GM12801 (cell line): ENCODE data around the gene RAB11FIP4.

ENCODE experiments used
- TF ChIP-seq, protein P1 (sequence below): IDR thresholded peaks from one replicate; pipeline ENCODE4 v1.5.1; 2011; ENCODE audit warnings: control low read depth; ENCODE audit not compliant: insufficient read length; ENCODE audit errors: extremely low read depth

RAB11FIP4 gene

DNA sequence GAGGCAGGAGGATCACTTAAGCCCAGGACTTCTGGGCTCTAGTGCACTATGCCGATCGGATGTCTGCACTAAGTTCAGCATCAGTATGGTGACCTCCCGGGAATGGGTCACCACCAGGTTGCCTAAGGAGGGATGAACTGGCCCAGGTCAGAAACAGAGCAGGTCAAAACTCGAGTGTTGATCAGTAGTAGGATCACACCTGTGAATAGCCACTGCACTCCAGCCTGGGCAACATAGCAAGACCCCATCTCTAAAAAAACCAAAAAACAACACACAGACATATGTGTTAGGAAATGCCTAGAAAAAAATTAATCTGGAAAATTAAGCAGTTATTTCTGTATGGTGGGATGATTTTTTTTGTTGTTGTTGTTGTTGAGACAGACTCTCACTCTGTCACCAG lies 127.0 kb downstream of the RAB11FIP4 start:
- TF ChIP-seq, protein P1, sequence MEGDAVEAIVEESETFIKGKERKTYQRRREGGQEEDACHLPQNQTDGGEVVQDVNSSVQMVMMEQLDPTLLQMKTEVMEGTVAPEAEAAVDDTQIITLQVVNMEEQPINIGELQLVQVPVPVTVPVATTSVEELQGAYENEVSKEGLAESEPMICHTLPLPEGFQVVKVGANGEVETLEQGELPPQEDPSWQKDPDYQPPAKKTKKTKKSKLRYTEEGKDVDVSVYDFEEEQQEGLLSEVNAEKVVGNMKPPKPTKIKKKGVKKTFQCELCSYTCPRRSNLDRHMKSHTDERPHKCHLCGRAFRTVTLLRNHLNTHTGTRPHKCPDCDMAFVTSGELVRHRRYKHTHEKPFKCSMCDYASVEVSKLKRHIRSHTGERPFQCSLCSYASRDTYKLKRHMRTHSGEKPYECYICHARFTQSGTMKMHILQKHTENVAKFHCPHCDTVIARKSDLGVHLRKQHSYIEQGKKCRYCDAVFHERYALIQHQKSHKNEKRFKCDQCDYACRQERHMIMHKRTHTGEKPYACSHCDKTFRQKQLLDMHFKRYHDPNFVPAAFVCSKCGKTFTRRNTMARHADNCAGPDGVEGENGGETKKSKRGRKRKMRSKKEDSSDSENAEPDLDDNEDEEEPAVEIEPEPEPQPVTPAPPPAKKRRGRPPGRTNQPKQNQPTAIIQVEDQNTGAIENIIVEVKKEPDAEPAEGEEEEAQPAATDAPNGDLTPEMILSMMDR, result no peak

DNA sequence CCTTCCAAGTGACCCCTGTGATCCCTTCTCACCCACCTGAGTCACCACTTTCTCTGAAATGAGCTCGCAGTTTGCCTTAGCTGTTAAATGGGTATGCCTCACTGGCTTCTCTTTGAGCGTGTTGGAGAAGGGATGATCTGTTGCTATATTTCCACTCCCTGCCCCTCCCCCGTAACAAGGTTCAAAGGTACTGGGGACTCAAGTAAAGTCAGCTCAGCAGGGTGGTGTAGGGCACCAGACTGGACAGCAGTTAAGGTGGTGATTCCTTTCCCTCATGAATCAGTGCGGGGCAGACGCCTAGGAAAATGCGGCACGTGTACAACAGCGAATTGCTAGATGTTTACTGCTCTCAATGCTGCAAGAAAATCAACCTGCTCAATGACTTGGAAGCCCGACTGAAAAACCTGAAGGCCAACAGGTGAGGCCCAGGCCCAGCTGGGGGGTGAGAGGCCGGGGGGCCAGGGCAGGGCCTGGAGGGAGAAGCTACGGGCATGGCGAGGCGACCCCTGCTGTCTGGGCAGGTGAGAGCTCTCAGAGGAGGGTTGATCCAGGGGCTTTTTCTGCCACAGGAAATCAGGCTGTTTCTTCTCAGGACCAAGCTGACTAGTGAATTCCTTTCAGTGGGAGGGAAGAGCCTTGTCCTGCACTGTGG lies 130.3 kb downstream of the RAB11FIP4 start:
- TF ChIP-seq, protein P1, result no peak

DNA sequence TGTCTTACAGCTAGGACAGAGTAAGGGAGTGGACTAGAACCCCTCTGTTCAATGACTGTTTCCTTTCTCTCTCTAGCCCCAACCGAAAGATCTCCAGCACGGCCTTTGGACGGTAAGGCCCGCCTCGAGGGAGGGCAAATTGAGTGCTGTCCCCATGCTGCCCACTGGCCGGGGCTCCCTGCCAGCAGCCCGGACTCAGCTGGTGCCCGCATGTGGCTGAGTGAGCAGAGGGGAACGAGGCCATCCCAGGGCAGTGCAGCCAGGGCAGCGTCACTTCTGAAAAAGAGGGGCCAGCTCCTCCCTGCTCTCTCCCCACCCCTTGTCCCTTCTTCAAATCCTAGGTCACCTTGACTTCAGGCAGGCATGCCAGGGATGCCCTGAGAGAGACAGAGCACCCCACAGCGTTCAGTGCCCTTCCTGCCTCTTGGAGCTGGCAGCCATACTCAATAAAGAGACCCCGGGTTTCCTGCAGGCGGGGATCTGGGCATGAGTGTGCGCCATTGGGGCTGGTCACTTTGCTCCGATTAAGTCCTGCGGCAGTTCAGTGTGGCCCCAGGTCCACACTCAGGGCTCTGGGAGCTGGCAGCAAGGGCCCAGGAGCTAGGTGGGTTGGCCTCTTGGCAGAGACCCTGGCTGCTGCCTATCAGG lies 130.9 kb downstream of the RAB11FIP4 start:
- TF ChIP-seq, protein P1, result no peak

DNA sequence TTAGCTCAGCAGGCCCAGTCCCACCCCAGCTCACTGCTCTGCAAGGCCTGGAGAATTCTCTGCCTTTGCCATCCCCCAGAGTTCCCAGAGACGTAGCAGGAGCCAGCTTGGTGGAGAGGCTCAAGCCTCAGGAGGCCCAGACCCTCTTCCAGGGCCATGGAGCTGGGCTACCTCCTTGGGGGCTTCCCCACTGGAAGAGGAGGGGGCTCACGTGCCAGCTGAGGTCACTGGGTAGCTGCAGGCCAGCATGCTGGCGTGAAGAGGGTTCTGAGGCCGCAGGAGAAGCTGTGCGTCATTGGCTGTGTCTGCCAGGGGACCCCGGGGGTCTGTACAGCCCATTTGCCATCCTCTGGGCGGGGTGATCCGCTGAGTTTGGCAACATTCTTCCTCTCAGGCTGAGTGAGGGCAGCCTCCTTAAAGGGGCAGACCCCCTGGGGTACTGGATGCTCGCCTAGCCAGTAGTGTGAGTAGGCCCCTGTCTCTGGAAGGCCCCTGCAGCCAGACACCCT lies 131.6 kb downstream of the RAB11FIP4 start:
- TF ChIP-seq, protein P1, result no peak

- TF ChIP-seq, protein P1, result no peak
Measured at GRCh38 chr17:31523862-31524730, 132.6 kb downstream of the RAB11FIP4 start.

GRCh38 chr17:31524926-31525800 lies 133.7 kb downstream of the RAB11FIP4 start:
- TF ChIP-seq, protein P1, result no peak
